Glomerular visceral epithelial cell (primary cell): ENCODE measurements around the gene TNFRSF12A.

Experiments used
- DNase-seq: peaks from one replicate; pipeline ENCODE4 v3.0.0-alpha.2; 2016; ENCODE audit errors: extremely low spot score

TNFRSF12A gene

GRCh38 chr16:3026609-3027488 lies 6.7 kb downstream of the TNFRSF12A start:
- DNase-seq = no peak

- no peak for DNase-seq
Measured at GRCh38 chr16:3027489-3027795, 7.3 kb downstream of the TNFRSF12A start.

- DNase-seq = peak; percentile 87
Measured at GRCh38 chr16:3027983-3028715, 8.0 kb downstream of the TNFRSF12A start.

- no peak for DNase-seq
Measured at GRCh38 chr16:3028716-3029319, 8.7 kb downstream of the TNFRSF12A start.

GRCh38 chr16:3029491-3030221 lies 9.5 kb downstream of the TNFRSF12A start:
- no peak for DNase-seq

- no peak for DNase-seq
Measured at GRCh38 chr16:3030222-3031212, 10.3 kb downstream of the TNFRSF12A start.

- no peak for DNase-seq
Measured at GRCh38 chr16:3032624-3033023, 12.5 kb downstream of the TNFRSF12A start.

- no peak for DNase-seq
Measured at GRCh38 chr16:3035289-3035971, 15.3 kb downstream of the TNFRSF12A start.

GRCh38 chr16:3035972-3036725 lies 16.0 kb downstream of the TNFRSF12A start:
- DNase-seq = no peak

- DNase-seq = no peak
Measured at GRCh38 chr16:3036726-3037315, 16.7 kb downstream of the TNFRSF12A start, which contains the start of gene BICDL2. BICDL2 (minus strand) TSS chr16:3036944; CDS start chr16:3035496, 1,448 bp downstream.

- DNase-seq = no peak
Measured at GRCh38 chr16:3038256-3038655, 18.1 kb downstream of the TNFRSF12A start.

GRCh38 chr16:3038896-3039295 lies 18.7 kb downstream of the TNFRSF12A start:
- no peak for DNase-seq

- no peak for DNase-seq
Measured at GRCh38 chr16:3042376-3042775, 22.2 kb downstream of the TNFRSF12A start.

GRCh38 chr16:3044708-3045107 lies 24.5 kb downstream of the TNFRSF12A start:
- DNase-seq = no peak

GRCh38 chr16:3045758-3046640 lies 25.8 kb downstream of the TNFRSF12A start, which contains the start of gene MMP25:
MMP25 (plus strand) TSS chr16:3046561; CDS start chr16:3046918, 357 bp downstream.
- DNase-seq = no peak

GRCh38 chr16:3046641-3047386 lies 26.6 kb downstream of the TNFRSF12A start:
- DNase-seq = no peak

GRCh38 chr16:3047387-3047720 lies 27.2 kb downstream of the TNFRSF12A start:
- no peak for DNase-seq
